Liver (tissue), 3 donors: ENCODE data around the gene CCDC83.

ENCODE experiments used
- EGR1 ChIP-seq, 2 donors: IDR thresholded peaks; 2 replicates each; pipeline ENCODE4 v1.6.1; 2016 to 2018; ENCODE audit warnings: antibody characterized with exemption in 2 of 2, low read depth in 2 of 2
- GABPA ChIP-seq, 2 donors: IDR thresholded peaks in 1 of 2; conservative IDR thresholded peaks in 1 of 2; 2 replicates each; pipeline ENCODE4 v1.6.1; 2016; ENCODE audit warnings: antibody characterized with exemption in 2 of 2, mild to moderate bottlenecking in 1 of 2, moderate library complexity in 1 of 2
- HNF4A ChIP-seq, 2 donors: conservative IDR thresholded peaks; 2 replicates each; pipeline ENCODE4 v1.6.1; 2016; ENCODE audit warnings: antibody characterized with exemption in 2 of 2, mild to moderate bottlenecking in 2 of 2
- JUND ChIP-seq, 2 donors: IDR thresholded peaks; 2 replicates each; pipeline ENCODE4 v1.6.1; 2016; ENCODE audit warnings: antibody characterized with exemption in 2 of 2
- MAX ChIP-seq: IDR thresholded peaks from 2 replicates; pipeline ENCODE4 v1.6.1; 2016; ENCODE audit warnings: antibody characterized with exemption
- NR2F2 ChIP-seq: IDR thresholded peaks from 2 replicates; pipeline ENCODE4 v1.6.1; 2016; ENCODE audit warnings: antibody characterized with exemption
- RAD21 ChIP-seq, 2 donors: IDR thresholded peaks; 2 replicates each; pipeline ENCODE4 v1.6.1; 2016; ENCODE audit warnings: antibody characterized with exemption in 2 of 2, mild to moderate bottlenecking in 2 of 2
- RXRA ChIP-seq, 2 donors: IDR thresholded peaks; 2 replicates each; pipeline ENCODE4 v1.6.1; 2017 to 2018; ENCODE audit warnings: antibody characterized with exemption in 2 of 2, mild to moderate bottlenecking in 1 of 2
- SP1 ChIP-seq: IDR thresholded peaks from 2 replicates; pipeline ENCODE4 v1.6.1; 2018; ENCODE audit warnings: antibody characterized with exemption, mild to moderate bottlenecking
- TAF1 ChIP-seq: conservative IDR thresholded peaks from 2 replicates; pipeline ENCODE4 v1.6.1; 2016; ENCODE audit warnings: antibody characterized with exemption, mild to moderate bottlenecking
- YY1 ChIP-seq: IDR thresholded peaks from 2 replicates; pipeline ENCODE4 v1.6.1; 2016; ENCODE audit warnings: antibody characterized with exemption, mild to moderate bottlenecking
- TF ChIP-seq, protein P1 (sequence below): fragments of 150-350 bp; IDR thresholded peaks from 2 replicates; pipeline ENCODE4 v1.5.1; 2017; ENCODE audit warnings: improper control_type of control experiment, low read depth, low read length; ENCODE audit not compliant: missing input control
- TF ChIP-seq, protein P2 (sequence below): IDR thresholded peaks from 2 replicates; pipeline ENCODE4 v1.6.1; 2016; ENCODE audit warnings: antibody characterized with exemption, mild to moderate bottlenecking
- donor health status: healthy.
- donor health status: healthy.

DNA sequence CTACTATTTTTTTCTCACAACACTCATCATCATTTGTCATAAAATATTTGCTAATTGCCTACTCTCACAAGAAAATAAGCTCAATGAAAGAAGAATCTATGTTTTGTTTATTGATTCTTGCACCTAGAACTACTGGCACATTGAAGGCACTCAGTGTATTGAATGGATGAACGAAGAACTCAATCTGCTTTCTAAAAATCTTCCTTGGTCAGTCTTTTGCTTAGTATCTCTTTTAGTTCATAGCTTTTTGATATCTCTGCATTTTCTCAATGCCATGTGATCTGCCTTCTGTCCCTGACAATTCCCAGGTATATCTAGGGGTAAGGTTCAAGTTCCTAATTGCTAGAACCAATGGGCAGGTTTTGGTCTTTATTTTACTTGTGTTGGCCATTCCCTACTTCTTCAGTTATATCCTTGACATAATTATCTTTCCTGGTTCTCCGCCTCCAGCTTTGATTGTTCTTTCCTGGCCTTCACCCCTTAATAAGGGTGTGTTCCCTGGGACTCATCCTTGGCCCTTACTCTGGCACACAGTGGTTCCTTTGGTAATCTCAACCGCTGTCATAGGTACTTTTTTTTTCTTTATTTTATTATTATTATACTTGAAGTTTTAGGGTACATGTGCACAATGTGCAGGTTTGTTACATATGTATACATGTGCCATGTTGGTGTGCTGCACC lies 96.4 kb downstream of the CCDC83 start:
- TF ChIP-seq, protein P1, sequence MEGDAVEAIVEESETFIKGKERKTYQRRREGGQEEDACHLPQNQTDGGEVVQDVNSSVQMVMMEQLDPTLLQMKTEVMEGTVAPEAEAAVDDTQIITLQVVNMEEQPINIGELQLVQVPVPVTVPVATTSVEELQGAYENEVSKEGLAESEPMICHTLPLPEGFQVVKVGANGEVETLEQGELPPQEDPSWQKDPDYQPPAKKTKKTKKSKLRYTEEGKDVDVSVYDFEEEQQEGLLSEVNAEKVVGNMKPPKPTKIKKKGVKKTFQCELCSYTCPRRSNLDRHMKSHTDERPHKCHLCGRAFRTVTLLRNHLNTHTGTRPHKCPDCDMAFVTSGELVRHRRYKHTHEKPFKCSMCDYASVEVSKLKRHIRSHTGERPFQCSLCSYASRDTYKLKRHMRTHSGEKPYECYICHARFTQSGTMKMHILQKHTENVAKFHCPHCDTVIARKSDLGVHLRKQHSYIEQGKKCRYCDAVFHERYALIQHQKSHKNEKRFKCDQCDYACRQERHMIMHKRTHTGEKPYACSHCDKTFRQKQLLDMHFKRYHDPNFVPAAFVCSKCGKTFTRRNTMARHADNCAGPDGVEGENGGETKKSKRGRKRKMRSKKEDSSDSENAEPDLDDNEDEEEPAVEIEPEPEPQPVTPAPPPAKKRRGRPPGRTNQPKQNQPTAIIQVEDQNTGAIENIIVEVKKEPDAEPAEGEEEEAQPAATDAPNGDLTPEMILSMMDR, result no peak
- TF ChIP-seq, protein P2, sequence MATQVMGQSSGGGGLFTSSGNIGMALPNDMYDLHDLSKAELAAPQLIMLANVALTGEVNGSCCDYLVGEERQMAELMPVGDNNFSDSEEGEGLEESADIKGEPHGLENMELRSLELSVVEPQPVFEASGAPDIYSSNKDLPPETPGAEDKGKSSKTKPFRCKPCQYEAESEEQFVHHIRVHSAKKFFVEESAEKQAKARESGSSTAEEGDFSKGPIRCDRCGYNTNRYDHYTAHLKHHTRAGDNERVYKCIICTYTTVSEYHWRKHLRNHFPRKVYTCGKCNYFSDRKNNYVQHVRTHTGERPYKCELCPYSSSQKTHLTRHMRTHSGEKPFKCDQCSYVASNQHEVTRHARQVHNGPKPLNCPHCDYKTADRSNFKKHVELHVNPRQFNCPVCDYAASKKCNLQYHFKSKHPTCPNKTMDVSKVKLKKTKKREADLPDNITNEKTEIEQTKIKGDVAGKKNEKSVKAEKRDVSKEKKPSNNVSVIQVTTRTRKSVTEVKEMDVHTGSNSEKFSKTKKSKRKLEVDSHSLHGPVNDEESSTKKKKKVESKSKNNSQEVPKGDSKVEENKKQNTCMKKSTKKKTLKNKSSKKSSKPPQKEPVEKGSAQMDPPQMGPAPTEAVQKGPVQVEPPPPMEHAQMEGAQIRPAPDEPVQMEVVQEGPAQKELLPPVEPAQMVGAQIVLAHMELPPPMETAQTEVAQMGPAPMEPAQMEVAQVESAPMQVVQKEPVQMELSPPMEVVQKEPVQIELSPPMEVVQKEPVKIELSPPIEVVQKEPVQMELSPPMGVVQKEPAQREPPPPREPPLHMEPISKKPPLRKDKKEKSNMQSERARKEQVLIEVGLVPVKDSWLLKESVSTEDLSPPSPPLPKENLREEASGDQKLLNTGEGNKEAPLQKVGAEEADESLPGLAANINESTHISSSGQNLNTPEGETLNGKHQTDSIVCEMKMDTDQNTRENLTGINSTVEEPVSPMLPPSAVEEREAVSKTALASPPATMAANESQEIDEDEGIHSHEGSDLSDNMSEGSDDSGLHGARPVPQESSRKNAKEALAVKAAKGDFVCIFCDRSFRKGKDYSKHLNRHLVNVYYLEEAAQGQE, result no peak
- TF ChIP-seq YY1 (no peak), RAD21 (IDR thresholded peaks at IDR 0.05) (no peak), MAX (no peak), EGR1 (IDR thresholded peaks at IDR 0.05; ENCODE audit: low read depth in 2 of 2) (no peak), JUND (IDR thresholded peaks at IDR 0.05) (no peak), SP1 (no peak), TAF1 (no peak), RXRA (IDR thresholded peaks at IDR 0.05) (no peak), GABPA (IDR thresholded peaks at IDR 0.05 in 1 of 2, conservative IDR thresholded peaks at IDR 0.05 in 1 of 2) (no peak), NR2F2 (no peak), HNF4A (conservative IDR thresholded peaks at IDR 0.05) (no peak)
